ENCODE data around the gene KIRREL3. TPM values are rescaled to one million over a fixed set of nuclear protein-coding genes. Genes with fewer than 3 reads are reported as not detected.

KIRREL3 gene
- total and polyA plus RNA-seq, 2 of the 4 experiments (the other 2 are of a cell fraction) = 10.9 to 15.9 TPM

GRCh38 chr11:127037001-127037400 lies 36.4 kb upstream of the KIRREL3 start:
- H4K5ac ChIP-seq (ENCODE audit: low read depth, low read length) = no peak overlapping the region

More at GRCh38 chr11:127037001-127037400, 36.4 kb upstream of the KIRREL3 start:
- H2BK15ac ChIP-seq (ENCODE audit: low read depth, low read length) = no peak overlapping the region
- DNase-seq (no peak), ATAC-seq (ENCODE audit: low read depth) (no peak)
- no peak overlapping the region for H4K91ac ChIP-seq (ENCODE audit: insufficient read depth, low read depth, low read length)
- no peaks in the 10 kb centered on the region for H3K36me3 ChIP-seq (ENCODE audit: control insufficient read depth, insufficient read depth, low read length)
- no peaks in the 10 kb centered on the region for H4K20me1 ChIP-seq (ENCODE audit: insufficient read depth, low read length)
- no peak overlapping the region for H2AFZ ChIP-seq (replicated peaks; ENCODE audit: low read length, poor library complexity)
- H3K9me3 ChIP-seq (ENCODE audit: control insufficient read depth, insufficient read depth, low read length) = no peaks in the 10 kb centered on the region; the same call in 1 of the 2 replicates
- intact Hi-C loops (cut with micrococcal nuclease) = no loop called here
- no peak overlapping the region for H3K27ac ChIP-seq (ENCODE audit: insufficient read depth, low read length)
- H3K9ac ChIP-seq (ENCODE audit: low read depth, low read length) = no peak overlapping the region
- no peak overlapping the region for H3K4me2 ChIP-seq (ENCODE audit: low read depth, low read length)
- no peak overlapping the region for H4K8ac ChIP-seq (ENCODE audit: low read depth in 2 of 2, low read length in 2 of 2)
- H2BK20ac ChIP-seq (ENCODE audit: low read depth, low read length) = no peak overlapping the region
- H3K9me1 ChIP-seq (ENCODE audit: insufficient read depth, low read length) = no peaks in the 10 kb centered on the region
- no peak for TF ChIP-seq RFX5 (IDR thresholded peaks at IDR 0.05; ENCODE audit: low read depth, low read length)
- TF ChIP-seq MAFK (IDR thresholded peaks at IDR 0.05; ENCODE audit: low read depth, low read length) = no peak
- TF ChIP-seq NFE2L2 (IDR thresholded peaks at IDR 0.05; ENCODE audit: low read depth, low read length) = no peak
- no peak for TF ChIP-seq MXI1 (IDR thresholded peaks at IDR 0.05; ENCODE audit: borderline replicate concordance, low read depth, low read length)
- no peak for TF ChIP-seq RAD21 (IDR thresholded peaks at IDR 0.05; ENCODE audit: low read length)
- TF ChIP-seq, protein P1, sequence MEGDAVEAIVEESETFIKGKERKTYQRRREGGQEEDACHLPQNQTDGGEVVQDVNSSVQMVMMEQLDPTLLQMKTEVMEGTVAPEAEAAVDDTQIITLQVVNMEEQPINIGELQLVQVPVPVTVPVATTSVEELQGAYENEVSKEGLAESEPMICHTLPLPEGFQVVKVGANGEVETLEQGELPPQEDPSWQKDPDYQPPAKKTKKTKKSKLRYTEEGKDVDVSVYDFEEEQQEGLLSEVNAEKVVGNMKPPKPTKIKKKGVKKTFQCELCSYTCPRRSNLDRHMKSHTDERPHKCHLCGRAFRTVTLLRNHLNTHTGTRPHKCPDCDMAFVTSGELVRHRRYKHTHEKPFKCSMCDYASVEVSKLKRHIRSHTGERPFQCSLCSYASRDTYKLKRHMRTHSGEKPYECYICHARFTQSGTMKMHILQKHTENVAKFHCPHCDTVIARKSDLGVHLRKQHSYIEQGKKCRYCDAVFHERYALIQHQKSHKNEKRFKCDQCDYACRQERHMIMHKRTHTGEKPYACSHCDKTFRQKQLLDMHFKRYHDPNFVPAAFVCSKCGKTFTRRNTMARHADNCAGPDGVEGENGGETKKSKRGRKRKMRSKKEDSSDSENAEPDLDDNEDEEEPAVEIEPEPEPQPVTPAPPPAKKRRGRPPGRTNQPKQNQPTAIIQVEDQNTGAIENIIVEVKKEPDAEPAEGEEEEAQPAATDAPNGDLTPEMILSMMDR (conservative IDR thresholded peaks at IDR 0.05; ENCODE audit: low read depth, low read length) = no peak
- no peak for TF ChIP-seq POLR2A (IDR thresholded peaks at IDR 0.05; ENCODE audit: low read depth, low read length)
- no peak for TF ChIP-seq CEBPB (IDR thresholded peaks at IDR 0.05; ENCODE audit: low read depth, low read length)
- TF ChIP-seq MAZ (IDR thresholded peaks at IDR 0.05; ENCODE audit: borderline replicate concordance, low read depth, low read length) = no peak
- TF ChIP-seq, protein P2, sequence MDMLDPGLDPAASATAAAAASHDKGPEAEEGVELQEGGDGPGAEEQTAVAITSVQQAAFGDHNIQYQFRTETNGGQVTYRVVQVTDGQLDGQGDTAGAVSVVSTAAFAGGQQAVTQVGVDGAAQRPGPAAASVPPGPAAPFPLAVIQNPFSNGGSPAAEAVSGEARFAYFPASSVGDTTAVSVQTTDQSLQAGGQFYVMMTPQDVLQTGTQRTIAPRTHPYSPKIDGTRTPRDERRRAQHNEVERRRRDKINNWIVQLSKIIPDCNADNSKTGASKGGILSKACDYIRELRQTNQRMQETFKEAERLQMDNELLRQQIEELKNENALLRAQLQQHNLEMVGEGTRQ (IDR thresholded peaks at IDR 0.05; ENCODE audit: low read depth, low read length) = no peak
- TF ChIP-seq, protein P3, sequence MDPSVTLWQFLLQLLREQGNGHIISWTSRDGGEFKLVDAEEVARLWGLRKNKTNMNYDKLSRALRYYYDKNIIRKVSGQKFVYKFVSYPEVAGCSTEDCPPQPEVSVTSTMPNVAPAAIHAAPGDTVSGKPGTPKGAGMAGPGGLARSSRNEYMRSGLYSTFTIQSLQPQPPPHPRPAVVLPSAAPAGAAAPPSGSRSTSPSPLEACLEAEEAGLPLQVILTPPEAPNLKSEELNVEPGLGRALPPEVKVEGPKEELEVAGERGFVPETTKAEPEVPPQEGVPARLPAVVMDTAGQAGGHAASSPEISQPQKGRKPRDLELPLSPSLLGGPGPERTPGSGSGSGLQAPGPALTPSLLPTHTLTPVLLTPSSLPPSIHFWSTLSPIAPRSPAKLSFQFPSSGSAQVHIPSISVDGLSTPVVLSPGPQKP (IDR thresholded peaks at IDR 0.05; ENCODE audit: borderline replicate concordance, low read depth, low read length) = no peak
- no peak for TF ChIP-seq BHLHE40 (IDR thresholded peaks at IDR 0.05; ENCODE audit: low read depth, low read length)
- TF ChIP-seq CHD1 (IDR thresholded peaks at IDR 0.05; ENCODE audit: low read depth, low read length) = no peak
- no peak for TF ChIP-seq FOS (IDR thresholded peaks at IDR 0.05; ENCODE audit: low read depth, low read length)
- TF ChIP-seq SMC3 (IDR thresholded peaks at IDR 0.05; ENCODE audit: low read depth, low read length) = no peak
- no peak overlapping the region for H2BK120ac ChIP-seq (ENCODE audit: low read depth, low read length)
- H2BK5ac ChIP-seq (ENCODE audit: low read depth, low read length, poor library complexity, severe bottlenecking) = no peak overlapping the region
- H3K23ac ChIP-seq (ENCODE audit: low read depth, low read length) = no peak overlapping the region
- no peak overlapping the region for H3K18ac ChIP-seq (ENCODE audit: low read depth, low read length)
- H3K56ac ChIP-seq (ENCODE audit: extremely low read depth, insufficient read depth, low read length) = no peak overlapping the region
- H2AK5ac ChIP-seq (ENCODE audit: low read depth, low read length) = no peak overlapping the region
- no peaks in the 10 kb centered on the region; the same call in 1 of the 2 replicates for H3K4me1 ChIP-seq (ENCODE audit: control insufficient read depth, insufficient read depth, low read length)
- WGBS, 2 experiments (ENCODE audit: extremely low coverage in 2 of 2, insufficient read length in 1 of 2) = no CpG with 5 or more reads among the region's 1 CpG
- dilution Hi-C loops (cut with HindIII; ENCODE audit: low sequenced_read_pairs, unreplicated experiment) = no loop called here
- no peaks in the 10 kb centered on the region for H3K79me1 ChIP-seq (ENCODE audit: low read depth in 1 of 2, low read length in 2 of 2)
- POLR2A ChIA-PET (ENCODE audit: unreplicated experiment) = no interaction called here
- H3K14ac ChIP-seq (replicated peaks; ENCODE audit: low read depth, low read length) = no peak overlapping the region
- no peak overlapping the region for H3K4me3 ChIP-seq (ENCODE audit: insufficient read depth, low read depth, low read length)
- H3K4ac ChIP-seq (ENCODE audit: low read depth, low read length) = no peak overlapping the region
- in situ Hi-C loops (cut with MboI; ENCODE audit: low sequenced_read_pairs) = no loop called here
- CTCF ChIA-PET = interaction anchor here (0.9 kb wide), 1 partner anchor 19 kb away, joined by 4 read pairs; no protein-coding TSS in a partner anchor
- peaks cover 11% of the 10 kb centered on the region for H3K27me3 ChIP-seq (ENCODE audit: control insufficient read depth, insufficient read depth, low read length)
- BruUV-seq (replicated peaks) = no TSS peak
- H2AK9ac ChIP-seq (replicated peaks; ENCODE audit: low read depth, low read length, poor library complexity) = no peak overlapping the region

Measured in IMR-90 (cell line).